ENCODE measurements around the gene CPVL. TPM values are rescaled to one million over a fixed set of nuclear protein-coding genes. Genes with fewer than 3 reads are reported as not detected.
A peak's percentile ranks its signal among the peaks of the same experiment; 100 is the strongest.

CPVL gene
- total and polyA plus RNA-seq, 2 of the 4 experiments (the other 2 are of a cell fraction), result not detected

DNA sequence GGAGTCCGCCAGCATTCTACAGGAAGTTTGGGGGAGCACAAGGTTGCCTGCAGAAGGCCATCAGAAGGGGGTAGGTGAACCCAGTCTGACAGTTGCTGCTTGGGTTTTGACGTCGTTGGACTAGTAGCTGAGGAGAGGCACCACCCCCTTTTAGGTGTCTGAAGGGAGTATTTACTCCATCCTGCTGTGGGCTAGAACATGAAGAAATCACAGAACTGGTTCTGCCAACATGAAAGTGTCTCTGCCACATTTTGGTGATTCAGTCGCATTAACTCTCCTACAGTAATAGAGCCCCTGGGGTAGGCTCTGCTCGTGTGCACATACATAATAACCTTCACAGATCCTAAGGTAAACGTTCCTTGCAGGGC, 187.4 kb downstream of the CPVL start:
- no peak overlapping the region for H3K14ac ChIP-seq (replicated peaks; ENCODE audit: low read depth, low read length)
- peak overlapping the region; percentile 24 for H2AFZ ChIP-seq (replicated peaks; ENCODE audit: low read length, poor library complexity)
- H3K79me1 ChIP-seq (ENCODE audit: low read depth in 1 of 2, low read length in 2 of 2), result no peaks in the 10 kb centered on the region
- H3K27me3 ChIP-seq (ENCODE audit: control insufficient read depth, insufficient read depth, low read length), result peaks cover 60% of the 10 kb centered on the region
- no peak overlapping the region for H4K5ac ChIP-seq (ENCODE audit: low read depth, low read length)
- no peak overlapping the region for H2AK9ac ChIP-seq (replicated peaks; ENCODE audit: low read depth, low read length, poor library complexity)
- no peak for DNase-seq
- H3K4me3 ChIP-seq (ENCODE audit: insufficient read depth, low read depth, low read length), result no peak overlapping the region
- no peaks in the 10 kb centered on the region for H4K20me1 ChIP-seq (ENCODE audit: insufficient read depth, low read length)
- in situ Hi-C loops (cut with MboI; ENCODE audit: low sequenced_read_pairs), result no loop called here
- no peak for ATAC-seq (ENCODE audit: low read depth)
- dilution Hi-C loops (cut with HindIII; ENCODE audit: low sequenced_read_pairs, unreplicated experiment), result no loop called here
- H4K91ac ChIP-seq (ENCODE audit: insufficient read depth, low read depth, low read length), result no peak overlapping the region
- no peak overlapping the region for H2BK15ac ChIP-seq (ENCODE audit: low read depth, low read length)
- 40% methylated on average over 1 of the region's 6 CpGs; no CpG with 5 or more reads in 1 of the 2 experiments for WGBS, 2 experiments (ENCODE audit: extremely low coverage in 2 of 2, insufficient read length in 1 of 2)
- H3K4me2 ChIP-seq (ENCODE audit: low read depth, low read length), result no peak overlapping the region
- H2BK120ac ChIP-seq (ENCODE audit: low read depth, low read length), result no peak overlapping the region
- no peak overlapping the region for H3K9ac ChIP-seq (ENCODE audit: low read depth, low read length)
- H3K9me3 ChIP-seq (ENCODE audit: control insufficient read depth, insufficient read depth, low read length), result peaks cover 7% of the 10 kb centered on the region; the same call in 1 of the 2 replicates
- H3K27ac ChIP-seq (ENCODE audit: insufficient read depth, low read length), result no peak overlapping the region
- no peak overlapping the region for H3K56ac ChIP-seq (ENCODE audit: extremely low read depth, insufficient read depth, low read length)
- no peak overlapping the region for H2BK20ac ChIP-seq (ENCODE audit: low read depth, low read length)
- H2AK5ac ChIP-seq (ENCODE audit: low read depth, low read length), result no peak overlapping the region
- no peak overlapping the region for H3K18ac ChIP-seq (ENCODE audit: low read depth, low read length)
- H3K9me1 ChIP-seq (ENCODE audit: insufficient read depth, low read length), result no peaks in the 10 kb centered on the region
- TF ChIP-seq RCOR1 (IDR thresholded peaks at IDR 0.05; ENCODE audit: insufficient replicate concordance, low read length) (no peak), BHLHE40 (IDR thresholded peaks at IDR 0.05; ENCODE audit: low read depth, low read length) (no peak), USF2 (IDR thresholded peaks at IDR 0.05; ENCODE audit: low read depth, low read length) (no peak), NFE2L2 (IDR thresholded peaks at IDR 0.05; ENCODE audit: low read depth, low read length) (no peak), CHD1 (IDR thresholded peaks at IDR 0.05; ENCODE audit: low read depth, low read length) (no peak), MAFK (IDR thresholded peaks at IDR 0.05; ENCODE audit: low read depth, low read length) (no peak), POLR2A (IDR thresholded peaks at IDR 0.05; ENCODE audit: low read depth, low read length) (no peak), FOS (IDR thresholded peaks at IDR 0.05; ENCODE audit: low read depth, low read length) (no peak), CEBPB (IDR thresholded peaks at IDR 0.05; ENCODE audit: low read depth, low read length) (no peak), RAD21 (IDR thresholded peaks at IDR 0.05; ENCODE audit: low read length) (no peak), SMC3 (IDR thresholded peaks at IDR 0.05; ENCODE audit: low read depth, low read length) (no peak), MAZ (IDR thresholded peaks at IDR 0.05; ENCODE audit: borderline replicate concordance, low read depth, low read length) (no peak), MXI1 (IDR thresholded peaks at IDR 0.05; ENCODE audit: borderline replicate concordance, low read depth, low read length) (no peak), RFX5 (IDR thresholded peaks at IDR 0.05; ENCODE audit: low read depth, low read length) (no peak)
- TF ChIP-seq, protein P1, sequence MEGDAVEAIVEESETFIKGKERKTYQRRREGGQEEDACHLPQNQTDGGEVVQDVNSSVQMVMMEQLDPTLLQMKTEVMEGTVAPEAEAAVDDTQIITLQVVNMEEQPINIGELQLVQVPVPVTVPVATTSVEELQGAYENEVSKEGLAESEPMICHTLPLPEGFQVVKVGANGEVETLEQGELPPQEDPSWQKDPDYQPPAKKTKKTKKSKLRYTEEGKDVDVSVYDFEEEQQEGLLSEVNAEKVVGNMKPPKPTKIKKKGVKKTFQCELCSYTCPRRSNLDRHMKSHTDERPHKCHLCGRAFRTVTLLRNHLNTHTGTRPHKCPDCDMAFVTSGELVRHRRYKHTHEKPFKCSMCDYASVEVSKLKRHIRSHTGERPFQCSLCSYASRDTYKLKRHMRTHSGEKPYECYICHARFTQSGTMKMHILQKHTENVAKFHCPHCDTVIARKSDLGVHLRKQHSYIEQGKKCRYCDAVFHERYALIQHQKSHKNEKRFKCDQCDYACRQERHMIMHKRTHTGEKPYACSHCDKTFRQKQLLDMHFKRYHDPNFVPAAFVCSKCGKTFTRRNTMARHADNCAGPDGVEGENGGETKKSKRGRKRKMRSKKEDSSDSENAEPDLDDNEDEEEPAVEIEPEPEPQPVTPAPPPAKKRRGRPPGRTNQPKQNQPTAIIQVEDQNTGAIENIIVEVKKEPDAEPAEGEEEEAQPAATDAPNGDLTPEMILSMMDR (conservative IDR thresholded peaks at IDR 0.05; ENCODE audit: low read depth, low read length), result no peak
- TF ChIP-seq, protein P2, sequence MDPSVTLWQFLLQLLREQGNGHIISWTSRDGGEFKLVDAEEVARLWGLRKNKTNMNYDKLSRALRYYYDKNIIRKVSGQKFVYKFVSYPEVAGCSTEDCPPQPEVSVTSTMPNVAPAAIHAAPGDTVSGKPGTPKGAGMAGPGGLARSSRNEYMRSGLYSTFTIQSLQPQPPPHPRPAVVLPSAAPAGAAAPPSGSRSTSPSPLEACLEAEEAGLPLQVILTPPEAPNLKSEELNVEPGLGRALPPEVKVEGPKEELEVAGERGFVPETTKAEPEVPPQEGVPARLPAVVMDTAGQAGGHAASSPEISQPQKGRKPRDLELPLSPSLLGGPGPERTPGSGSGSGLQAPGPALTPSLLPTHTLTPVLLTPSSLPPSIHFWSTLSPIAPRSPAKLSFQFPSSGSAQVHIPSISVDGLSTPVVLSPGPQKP (IDR thresholded peaks at IDR 0.05; ENCODE audit: borderline replicate concordance, low read depth, low read length), result no peak
- CTCF ChIA-PET, result no interaction called here
- no peak overlapping the region for H4K8ac ChIP-seq (ENCODE audit: low read depth in 2 of 2, low read length in 2 of 2)
- H2BK5ac ChIP-seq (ENCODE audit: low read depth, low read length, poor library complexity, severe bottlenecking), result no peak overlapping the region
- POLR2A ChIA-PET (ENCODE audit: unreplicated experiment), result no interaction called here
- no peak overlapping the region for H3K23ac ChIP-seq (ENCODE audit: low read depth, low read length)
- no peaks in the 10 kb centered on the region for H3K36me3 ChIP-seq (ENCODE audit: control insufficient read depth, insufficient read depth, low read length)
- H3K4me1 ChIP-seq (ENCODE audit: control insufficient read depth, insufficient read depth, low read length), result peaks cover 7% of the 10 kb centered on the region
- BruUV-seq (replicated peaks), result no TSS peak
- no peak overlapping the region for H3K4ac ChIP-seq (ENCODE audit: low read depth, low read length)
- intact Hi-C loops (cut with micrococcal nuclease), result loop anchor here (2.0 kb wide), 1 partner anchor 30 kb away; no protein-coding TSS in a partner anchor

All from IMR-90 (cell line).